DMS114 treated with DMSO at 0.1 percent for 48 hours (cell line): Measurements from ENCODE around the gene S100A2.

Source experiments
- DNase-seq: peaks from one replicate; lab custom pipeline; 2025; ENCODE audit not compliant: unreplicated experiment; lab: John Stamatoyannopoulos, UW

S100A2 gene

DNA sequence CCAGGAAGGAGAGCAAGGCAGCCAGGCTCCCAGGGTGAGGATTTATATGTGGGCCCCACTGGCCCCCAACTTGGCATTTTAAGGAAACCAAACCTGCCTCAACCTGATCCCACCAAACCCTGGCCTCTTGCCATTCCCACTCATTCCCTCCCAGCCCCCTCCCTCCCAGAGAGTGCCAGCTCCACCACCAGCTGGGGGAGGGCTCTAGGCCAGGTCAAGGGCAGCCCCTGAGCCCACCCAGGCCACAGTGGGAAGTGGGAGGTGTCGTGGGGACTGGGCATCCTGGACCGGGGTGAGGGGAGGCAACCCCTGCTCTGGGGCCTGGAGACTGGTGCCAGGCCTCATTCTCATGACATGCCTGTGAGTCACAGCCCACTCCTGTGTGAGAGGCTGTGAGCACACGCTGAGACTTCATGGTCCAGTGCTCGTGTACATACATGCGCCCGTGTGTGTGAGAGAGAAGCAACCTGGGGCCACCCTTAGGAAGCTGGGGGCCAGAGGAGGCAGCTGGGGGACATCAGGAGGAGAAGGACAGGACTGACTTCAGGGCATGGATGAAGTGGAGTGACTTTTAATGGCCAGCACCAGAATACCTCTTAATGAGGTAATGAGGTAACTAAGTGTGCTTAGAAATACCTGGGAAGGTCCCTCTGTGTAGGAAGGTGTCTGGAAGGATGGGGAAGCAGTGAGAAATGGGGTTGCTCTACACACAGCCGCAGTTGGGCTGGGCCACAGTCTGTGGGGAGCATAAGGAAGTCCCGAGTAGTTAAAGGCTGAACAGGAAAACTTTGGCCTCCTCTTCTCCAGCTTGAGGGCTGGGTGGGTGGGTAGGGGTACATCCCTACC is at the start of gene S100A2:
Gene S100A2 (minus strand): TSS at position 316 of the 846 bp plus-strand sequence. CDS start 1,967 bp downstream, outside the sequence.
- DNase-seq, result no peak

DNA sequence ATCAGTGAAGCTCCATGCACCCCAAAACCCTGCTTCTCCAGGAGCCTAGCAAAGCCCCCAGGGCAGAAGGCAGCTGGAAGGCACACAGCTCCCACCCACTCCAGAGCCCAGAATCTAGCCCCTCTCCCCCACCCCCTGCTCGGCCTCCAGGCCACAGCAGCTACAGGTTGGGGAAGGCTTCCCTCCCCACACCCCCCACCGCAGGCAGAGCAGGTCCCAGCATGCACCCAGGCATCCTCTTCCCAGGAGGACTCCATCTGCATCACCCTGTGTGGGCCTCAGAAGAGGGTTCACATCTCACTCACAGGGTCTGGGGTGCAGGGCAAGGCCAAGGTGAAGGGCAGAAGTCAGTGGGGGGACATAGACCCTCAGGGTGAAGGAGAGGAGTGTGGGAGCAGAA is 49.8 kb upstream of the S100A2 start:
- DNase-seq, result no peak

GRCh38 chr1:153614906-153615305 is 49.3 kb upstream of the S100A2 start:
- no peak for DNase-seq

- DNase-seq, result no peak
Measured at GRCh38 chr1:153614189-153614900, 48.7 kb upstream of the S100A2 start.

DNA sequence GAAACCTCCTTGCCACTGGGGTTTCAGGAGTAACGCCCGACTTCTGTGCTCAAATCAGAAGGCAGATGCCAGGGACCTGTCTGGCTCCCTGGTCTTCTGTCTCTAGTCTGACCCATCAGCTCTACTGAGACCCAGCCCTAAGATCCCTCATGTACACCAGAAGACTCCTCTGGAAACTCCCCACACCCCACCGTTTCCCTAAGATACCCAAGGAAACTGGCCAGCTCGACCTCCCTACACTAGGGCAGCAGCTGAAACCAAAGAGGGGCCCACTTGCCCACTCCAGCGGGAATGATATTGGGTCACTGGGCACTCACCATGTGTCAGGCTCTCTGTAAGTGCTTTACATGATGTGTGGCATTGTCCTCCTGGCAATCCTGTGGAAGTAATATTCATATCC is 47.8 kb upstream of the S100A2 start:
- DNase-seq, result no peak

DNA sequence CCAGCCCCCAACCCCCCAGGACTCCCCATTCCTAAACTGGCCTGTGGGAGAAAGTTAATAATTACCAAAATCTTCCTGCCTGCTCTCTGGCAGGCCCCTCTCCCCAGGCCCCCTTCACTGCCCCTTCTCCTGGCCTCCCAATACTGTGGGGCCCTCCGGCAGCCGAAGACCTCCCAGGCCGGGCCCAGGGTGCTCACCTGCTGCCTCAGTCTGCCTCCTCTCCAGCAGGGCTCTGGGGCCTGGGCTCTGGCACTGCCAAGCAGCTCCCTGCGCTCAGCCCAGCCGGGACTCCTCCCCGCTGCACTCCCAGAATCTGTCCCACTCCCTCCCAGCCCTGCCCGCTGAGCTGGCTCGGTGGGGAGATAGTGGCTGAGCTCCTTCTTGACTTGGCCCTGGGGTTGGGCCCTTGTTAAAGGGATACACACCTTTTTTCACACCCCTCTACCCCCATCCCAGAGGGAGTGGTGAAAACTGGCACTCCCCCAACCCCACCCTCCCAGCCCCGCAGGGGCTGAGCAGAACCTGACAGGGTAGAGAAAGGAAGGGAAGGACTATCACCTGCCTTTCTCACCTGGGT is 47.2 kb upstream of the S100A2 start, which contains the start of gene S100A16:
Gene S100A16 (minus strand): TSS at position 383 of the 577 bp plus-strand sequence. CDS start 4,986 bp downstream, outside the sequence.
- DNase-seq, result no peak

GRCh38 chr1:153612111-153612754 is 46.6 kb upstream of the S100A2 start:
- DNase-seq, result no peak

DNA sequence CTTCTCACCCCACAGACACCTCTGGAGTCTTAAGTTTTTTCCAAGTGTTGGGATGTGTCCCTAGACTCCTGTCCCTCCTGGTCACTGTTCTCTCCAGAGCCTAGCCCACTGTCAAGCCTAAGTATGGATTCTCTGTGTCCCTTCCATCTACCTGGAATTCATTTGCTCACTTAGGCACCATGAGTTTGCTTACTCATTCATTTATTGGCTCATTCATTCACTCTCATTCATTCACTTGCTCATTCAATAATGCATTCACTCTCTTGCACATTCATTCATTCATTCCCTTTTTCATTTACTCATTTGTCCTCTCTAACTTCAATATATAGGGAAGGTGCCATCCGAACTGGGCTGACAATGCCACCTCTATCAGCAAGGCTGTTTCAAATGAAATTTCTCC is 45.7 kb upstream of the S100A2 start:
- DNase-seq, result no peak

DNA sequence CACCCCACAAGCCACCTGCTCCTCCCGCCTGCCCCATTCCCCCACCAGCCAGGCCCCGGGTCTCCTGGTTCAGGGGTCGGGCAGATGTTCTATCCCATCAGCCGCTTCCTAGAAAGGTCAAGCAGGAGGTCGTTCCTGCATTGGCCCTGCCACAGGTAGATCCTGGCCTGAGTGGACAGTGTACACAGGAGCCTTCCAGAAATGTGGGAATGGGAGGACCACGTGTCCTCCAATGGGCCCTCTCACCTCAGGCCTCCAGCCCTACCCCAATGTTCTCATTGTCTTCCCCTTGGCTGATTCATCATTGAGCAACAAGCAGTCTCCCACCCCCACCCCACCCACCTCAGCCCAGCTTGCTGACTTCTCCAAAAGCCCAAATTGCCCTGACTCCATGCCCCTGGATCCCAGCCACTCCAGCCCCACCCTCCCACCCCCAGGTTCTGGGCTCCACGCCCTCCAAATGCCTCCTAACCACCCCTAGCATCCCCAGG is 45.2 kb upstream of the S100A2 start:
- DNase-seq, result no peak

GRCh38 chr1:153610334-153610733 is 44.7 kb upstream of the S100A2 start:
- DNase-seq, result no peak

GRCh38 chr1:153609585-153609907 is 43.9 kb upstream of the S100A2 start:
- no peak for DNase-seq

DNA sequence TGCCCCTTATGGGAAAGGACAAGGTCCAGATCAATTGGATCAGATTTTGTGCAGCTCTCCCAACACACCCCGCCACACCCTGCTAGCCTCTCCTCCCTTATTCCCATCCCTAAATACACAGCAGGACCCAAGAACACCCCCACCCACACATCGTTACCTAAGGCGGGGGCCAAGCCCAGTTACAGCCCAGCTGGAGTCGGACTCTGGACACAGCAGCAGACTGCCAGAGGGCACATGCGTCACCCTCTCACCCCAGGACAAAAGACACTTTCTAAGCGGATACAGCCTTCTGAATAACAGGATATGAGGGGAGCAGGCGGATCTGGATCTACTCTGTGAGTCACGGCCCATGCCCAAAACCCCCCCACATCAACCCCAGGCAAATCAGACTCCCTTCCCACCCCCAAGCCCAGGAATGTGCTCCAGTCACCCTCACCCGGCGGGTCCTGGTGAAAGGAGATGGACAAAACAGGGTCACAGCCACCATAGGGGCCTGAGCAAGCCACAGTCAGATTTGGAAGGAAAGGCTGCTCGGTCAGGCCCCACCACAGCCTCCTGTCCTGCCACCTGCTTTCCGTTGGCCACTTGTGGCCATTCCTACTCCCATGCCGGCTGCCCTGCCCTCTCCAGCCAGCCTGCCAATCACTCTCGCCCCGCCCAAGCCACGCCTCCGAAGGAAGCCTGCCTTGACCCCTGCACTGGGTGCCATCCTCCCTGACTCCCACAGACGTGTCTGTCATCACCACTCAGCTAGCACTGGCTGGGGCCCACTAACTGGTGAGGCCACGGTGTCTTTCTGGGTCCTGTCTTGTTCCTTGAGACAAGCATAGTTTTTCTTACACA is 43.3 kb upstream of the S100A2 start:
- no peak for DNase-seq

DNA sequence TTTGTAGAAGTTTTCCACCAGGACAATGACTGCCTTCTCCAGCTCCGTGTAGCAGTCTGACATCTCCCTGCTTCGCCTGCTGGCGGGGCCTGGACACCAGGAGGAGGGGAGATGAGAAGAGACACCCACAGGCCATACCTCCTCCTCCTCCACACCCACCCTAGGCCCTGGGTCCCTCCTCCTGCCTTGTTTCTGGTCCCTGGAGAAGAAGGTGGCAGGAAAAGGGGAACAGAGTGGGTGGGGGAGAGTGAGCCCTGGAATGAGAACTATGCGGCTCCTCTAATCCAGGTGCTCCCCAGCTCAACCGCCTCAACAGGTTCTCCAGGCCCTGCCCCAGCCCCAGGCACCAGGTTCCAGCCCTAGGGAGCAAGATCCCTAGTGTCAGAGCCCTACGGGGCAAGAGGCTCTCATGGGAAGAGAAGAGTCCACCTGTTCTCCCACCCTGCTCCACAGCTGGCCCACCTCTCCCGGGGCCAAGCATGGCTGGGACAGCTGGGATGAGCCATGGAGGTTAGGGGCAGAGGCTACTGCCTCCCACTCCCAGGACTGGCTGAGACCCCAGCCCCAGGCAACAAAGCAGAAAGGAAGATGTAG is 42.5 kb upstream of the S100A2 start:
- no peak for DNase-seq

DNA sequence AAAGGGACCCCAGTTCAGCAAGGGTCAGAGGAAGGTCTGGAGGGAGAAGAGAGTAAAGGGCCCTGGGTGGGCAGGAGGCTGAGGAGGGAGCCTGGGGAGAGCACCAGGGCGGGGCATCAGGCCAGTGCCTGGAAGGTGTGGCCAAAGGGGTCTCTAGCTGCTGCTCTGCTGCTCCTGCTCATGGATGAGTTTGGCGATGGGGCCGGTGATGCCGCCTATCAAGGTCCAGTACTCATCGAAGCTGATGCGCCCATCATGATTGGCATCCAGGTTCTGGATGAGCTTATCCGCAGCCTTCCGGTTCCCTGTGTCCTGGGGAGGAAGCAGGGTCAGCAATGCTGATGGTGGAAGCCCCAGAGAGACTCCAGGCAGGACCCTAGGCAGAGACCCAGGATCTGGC is 41.7 kb upstream of the S100A2 start:
- no peak for DNase-seq

- DNase-seq, result no peak
Measured at GRCh38 chr1:153606194-153606593, 40.5 kb upstream of the S100A2 start.

DNA sequence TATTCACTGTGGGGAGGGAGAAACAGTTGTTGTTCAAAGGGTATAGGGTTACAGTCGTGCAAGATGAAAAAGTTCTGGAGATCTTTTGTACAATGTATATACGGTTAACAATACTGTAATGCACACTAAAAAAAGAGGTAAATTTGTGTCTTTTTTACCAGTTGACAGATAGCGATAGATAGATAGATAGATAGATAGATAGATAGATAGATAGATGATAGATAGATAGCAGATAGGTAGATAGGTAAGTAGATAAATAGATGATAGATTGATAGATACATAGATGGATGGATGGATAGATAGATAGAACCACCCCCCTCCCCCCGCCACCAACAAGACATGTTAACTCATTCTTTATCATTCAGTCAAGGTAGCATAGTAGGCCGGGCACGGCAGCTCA is 37.1 kb upstream of the S100A2 start:
- no peak for DNase-seq

- DNase-seq, result no peak
Measured at GRCh38 chr1:153599847-153600246, 34.2 kb upstream of the S100A2 start.

DNA sequence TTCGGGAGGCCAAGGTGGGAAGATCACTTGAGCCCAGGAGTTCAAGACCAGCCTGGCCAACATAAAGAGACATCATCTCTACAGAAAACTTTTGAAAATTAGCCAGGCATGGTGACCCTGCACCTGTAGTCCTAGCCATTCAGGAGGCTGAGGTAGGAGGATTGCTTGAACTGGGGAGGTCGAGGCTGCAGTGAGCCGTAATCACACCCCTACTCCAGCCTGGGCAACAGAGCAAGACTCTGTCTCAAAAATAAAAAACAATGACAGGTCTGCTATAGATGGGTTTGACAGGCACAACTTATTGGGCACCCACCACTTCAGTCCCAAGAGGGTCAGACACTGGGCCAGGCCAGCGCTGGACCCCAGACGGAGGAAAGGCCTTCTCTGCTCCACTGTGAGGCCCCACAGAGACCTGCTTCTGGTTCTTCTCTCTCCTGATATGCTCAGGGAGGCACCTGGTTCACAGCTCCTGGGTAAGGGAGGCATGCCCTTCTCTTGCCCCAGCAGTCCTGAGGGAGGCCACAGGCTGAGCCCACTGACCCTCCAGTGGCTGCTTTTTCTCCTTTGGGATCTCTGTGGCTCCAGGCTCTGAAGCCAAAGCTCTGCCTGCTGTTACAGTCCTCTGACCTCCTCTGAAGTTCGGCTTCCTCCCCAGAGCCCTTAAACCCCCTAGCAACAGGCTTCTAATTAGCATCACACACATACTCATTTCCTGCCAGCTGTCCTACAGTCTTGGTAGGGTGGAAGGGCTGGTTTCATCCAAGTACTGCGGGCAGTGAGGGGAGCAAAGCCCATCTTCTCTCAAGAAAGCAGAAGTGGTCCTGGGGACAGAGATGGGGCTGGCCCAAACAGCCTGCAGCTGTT is 32.9 kb upstream of the S100A2 start:
- DNase-seq, result no peak

DNA sequence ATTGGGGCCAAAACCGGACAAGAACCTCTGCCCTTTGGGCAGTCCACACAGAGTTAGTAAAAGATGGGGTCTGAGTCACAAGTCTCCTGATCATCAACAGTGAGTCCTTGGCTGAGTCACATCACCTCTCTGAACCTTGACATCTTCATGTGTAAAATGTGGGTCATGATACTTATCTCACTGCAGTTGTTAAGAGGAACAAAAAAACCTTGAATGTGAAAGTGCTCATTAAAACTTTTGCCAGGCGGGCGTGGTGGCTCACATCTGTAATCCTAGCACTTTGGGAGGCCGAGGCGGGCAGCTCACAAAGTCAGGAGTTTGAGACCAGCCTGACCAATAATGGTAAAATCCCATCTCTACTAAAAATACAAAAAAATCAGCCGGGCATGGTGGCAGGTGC is 31.6 kb upstream of the S100A2 start:
- no peak for DNase-seq
